OCI-LY7 (cell line): Measurements from ENCODE around the gene KRTCAP2. TPM values are rescaled to one million over a fixed set of nuclear protein-coding genes. Genes with fewer than 3 reads are reported as not detected.
"Not testable (repeated sequence)": the region's sequence is repeated elsewhere in the genome, so short reads cannot be mapped to it uniquely, and the experiment has no call there.

Experiments
- BruUV-seq: library from RNA; stranded (reverse); fragments of 400-500 nt; replicated peaks from 2 replicates; lab custom pipeline; 2021; lab: Mats Ljungman, UMichigan
- CTCF ChIA-PET: fragments of 300-600 bp; sonication (Branson Sonifier 250); formaldehyde crosslinking; loops from one replicate; lab custom pipeline; 2022; ENCODE audit warnings: antibody characterized with exemption; ENCODE audit not compliant: unreplicated experiment; lab: Charles Lee
- POLR2A ChIA-PET: fragments of 300-600 bp; sonication (Branson Sonifier 250); formaldehyde crosslinking; loops from one replicate; lab custom pipeline; 2022; ENCODE audit warnings: antibody characterized with exemption; lab: Charles Lee
- DNase-seq: peaks from one replicate; pipeline ENCODE4 v3.0.0-alpha.2; 2015; ENCODE audit warnings: low spot score
- H2AFZ ChIP-seq: fragments of 200-600 bp; sonication (generic), shearing (Covaris generic); 2 replicates; pipeline ENCODE4 v1.6.1; 2014; ENCODE audit warnings: mild to moderate bottlenecking, antibody characterized with exemption, low read length, moderate library complexity
- H3K27ac ChIP-seq: fragments of 200-600 bp; sonication (generic); 2 replicates; pipeline ENCODE4 v1.5.1; 2014; ENCODE audit warnings: mixed run types, low read depth, mild to moderate bottlenecking, moderate library complexity, low read length, inconsistent platforms; ENCODE audit not compliant: poor library complexity, severe bottlenecking
- H3K36me3 ChIP-seq: fragments of 200-600 bp; sonication (generic); 2 replicates; pipeline ENCODE4 v1.6.1; 2014; ENCODE audit warnings: mild to moderate bottlenecking, antibody characterized with exemption, low read length, moderate library complexity, mixed read lengths; ENCODE audit not compliant: insufficient read depth
- H3K4me1 ChIP-seq: fragments of 200-600 bp; sonication (generic); 2 replicates; pipeline ENCODE4 v1.5.1; 2014; ENCODE audit warnings: mild to moderate bottlenecking, low read length; ENCODE audit not compliant: insufficient read depth, poor library complexity, severe bottlenecking
- H3K4me2 ChIP-seq: fragments of 200-600 bp; sonication (generic); 2 replicates; pipeline ENCODE4 v1.6.1; 2014; ENCODE audit warnings: mild to moderate bottlenecking, low read length
- H3K4me3 ChIP-seq: fragments of 200-600 bp; sonication (generic); 2 replicates; pipeline ENCODE4 v1.5.1; 2014; ENCODE audit warnings: mild to moderate bottlenecking, low read depth, low read length; ENCODE audit not compliant: poor library complexity, severe bottlenecking
- H3K79me2 ChIP-seq: fragments of 200-600 bp; sonication (generic); 2 replicates; pipeline ENCODE4 v1.6.1; 2016; ENCODE audit warnings: low read depth, mild to moderate bottlenecking, low read length, moderate library complexity, mixed read lengths; ENCODE audit not compliant: insufficient read depth
- H3K9me2 ChIP-seq: fragments of 200-600 bp; sonication (generic); 2 replicates; pipeline ENCODE4 v1.6.1; 2016; ENCODE audit warnings: mild to moderate bottlenecking, low read length, mixed read lengths; ENCODE audit not compliant: insufficient read depth
- H3K9me3 ChIP-seq: fragments of 200-600 bp; sonication (generic); 2 replicates; pipeline ENCODE4 v1.6.1; 2014; ENCODE audit warnings: mild to moderate bottlenecking, mixed run types, low read length, mixed read lengths
- H4K20me1 ChIP-seq: fragments of 200-600 bp; sonication (generic); 2 replicates; pipeline ENCODE4 v1.6.1; 2014; ENCODE audit warnings: mild to moderate bottlenecking, antibody characterized with exemption, low read length, moderate library complexity, mixed read lengths; ENCODE audit not compliant: insufficient read depth
- CTCF ChIP-seq: fragments of 200-600 bp; sonication (generic); conservative IDR thresholded peaks from 2 replicates; pipeline ENCODE4 v1.5.1; 2014; ENCODE audit warnings: mild to moderate bottlenecking, antibody characterized with exemption, low read length, moderate library complexity, mixed read lengths
- EZH2phosphoT487 ChIP-seq: fragments of 200-600 bp; sonication (generic); IDR thresholded peaks from 2 replicates; pipeline ENCODE4 v1.6.1; 2018; ENCODE audit warnings: low read depth, borderline replicate concordance, mild to moderate bottlenecking, mixed run types, antibody characterized with exemption, low read length, moderate library complexity, mixed read lengths
- intact Hi-C: fragments of 100-400 bp; cut with micrococcal nuclease; formaldehyde crosslinking; loops from one replicate; pipeline ENCODE4 v1.10.0; 2022; ENCODE audit not compliant: unreplicated experiment
- total RNA-seq, 2 experiments: library from RNA; depleted of rRNA in 1 of 2; stranded (reverse); fragments of >200 nt in 1 of 2; shearing (Covaris generic) in 1 of 2; gene quantifications; 2 replicates each; pipeline ENCODE4 v1.2.3, GENCODE V29; 2014 to 2022

Gene KRTCAP2
- total RNA-seq, 2 experiments from 2014 or later = 128 to 141 TPM

GRCh38 chr1:155160128-155160527 is 13.0 kb downstream of the KRTCAP2 start:
- intact Hi-C loops = no loop called here
- ChIA-PET POLR2A (no interaction called here), CTCF (no interaction called here)
- no peak overlapping the region for H3K4me2 ChIP-seq
- no peak overlapping the region for H2AFZ ChIP-seq
- H3K36me3 ChIP-seq = no peaks in the 10 kb centered on the region
- DNase-seq = no peak
- H3K4me3 ChIP-seq = no peak overlapping the region
- H3K79me2 ChIP-seq = no peaks in the 10 kb centered on the region
- H3K4me1 ChIP-seq = no peaks in the 10 kb centered on the region
- no peaks in the 10 kb centered on the region for H3K9me3 ChIP-seq
- H4K20me1 ChIP-seq = no peaks in the 10 kb centered on the region
- TF ChIP-seq EZH2phosphoT487 (no peak), CTCF (no peak)
- BruUV-seq = no TSS peak
- H3K27ac ChIP-seq = no peak overlapping the region
- H3K9me2 ChIP-seq = no peaks in the 10 kb centered on the region

GRCh38 chr1:155158991-155159390 is 14.1 kb downstream of the KRTCAP2 start:
- ChIA-PET CTCF (no interaction called here), POLR2A (interaction anchor here (0.7 to 0.9 kb wide), 2 partner anchors 8 to 54 kb away, joined by 4 to 5 read pairs; no protein-coding TSS in a partner anchor)
- no peaks in the 10 kb centered on the region for H3K9me2 ChIP-seq
- DNase-seq = no peak
- H3K36me3 ChIP-seq = no peaks in the 10 kb centered on the region
- H3K79me2 ChIP-seq = no peaks in the 10 kb centered on the region
- no peak overlapping the region for H3K27ac ChIP-seq
- no peak overlapping the region for H3K4me2 ChIP-seq
- intact Hi-C loops = no loop called here
- TF ChIP-seq EZH2phosphoT487 (no peak), CTCF (no peak)
- no TSS peak for BruUV-seq
- no peak overlapping the region for H2AFZ ChIP-seq
- H3K4me3 ChIP-seq = no peak overlapping the region
- no peaks in the 10 kb centered on the region for H3K4me1 ChIP-seq
- no peaks in the 10 kb centered on the region for H4K20me1 ChIP-seq
- no peaks in the 10 kb centered on the region for H3K9me3 ChIP-seq

GRCh38 chr1:155155996-155156643 is 17.0 kb downstream of the KRTCAP2 start:
- H3K4me1 ChIP-seq, H3K27ac ChIP-seq, H3K4me2 ChIP-seq, intact Hi-C loops, H3K36me3 ChIP-seq, CTCF ChIA-PET, POLR2A ChIA-PET, H3K9me2 ChIP-seq, H3K4me3 ChIP-seq, H4K20me1 ChIP-seq, BruUV-seq, H2AFZ ChIP-seq, H3K79me2 ChIP-seq, DNase-seq, H3K9me3 ChIP-seq: not testable (repeated sequence)
